GM18858 (cell line): ENCODE measurements around the gene RALGPS1.

ENCODE experiments used
- ATAC-seq: cut with Tn5 transposase; IDR thresholded peaks from one replicate; pipeline ENCODE4 v1.9.1; 2021; ENCODE audit not compliant: unreplicated experiment

Gene RALGPS1

DNA sequence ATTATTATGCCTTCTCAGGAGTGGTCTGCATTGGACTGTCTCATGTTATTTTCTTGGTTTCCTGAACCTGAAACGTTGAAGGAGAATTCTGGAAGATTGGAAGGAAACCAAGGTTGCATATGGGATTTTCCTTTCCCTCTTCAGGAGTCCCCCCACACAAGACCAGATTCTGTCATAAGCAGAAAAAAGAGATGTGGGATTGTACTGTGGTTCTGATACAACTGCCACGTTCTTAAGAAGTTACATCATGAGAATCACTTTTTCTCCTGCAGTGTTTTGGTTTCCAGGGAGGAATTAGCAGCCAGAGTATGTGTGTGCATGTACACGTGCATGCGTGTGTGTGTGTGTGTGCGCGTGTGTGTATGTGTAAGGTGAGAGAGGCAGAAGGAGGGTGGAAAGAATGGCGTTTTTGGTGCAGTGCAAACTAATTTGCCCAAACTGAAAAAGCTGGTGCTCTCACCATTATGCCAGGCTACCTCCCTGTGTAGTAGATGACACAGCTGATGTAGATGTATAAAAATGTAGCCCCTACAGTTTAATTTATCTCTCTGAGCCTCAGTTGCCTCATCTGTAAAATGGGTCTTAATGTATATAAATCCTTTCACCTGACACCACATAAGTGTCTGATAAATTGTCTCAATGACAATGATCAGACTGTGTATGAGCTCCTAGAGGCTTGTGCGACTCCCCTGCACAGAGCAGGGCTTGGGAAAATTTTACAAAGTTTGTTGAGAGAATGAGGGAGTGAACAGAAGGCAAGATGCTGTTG lies 38.6 kb downstream of the RALGPS1 start:
- ATAC-seq, result no peak

DNA sequence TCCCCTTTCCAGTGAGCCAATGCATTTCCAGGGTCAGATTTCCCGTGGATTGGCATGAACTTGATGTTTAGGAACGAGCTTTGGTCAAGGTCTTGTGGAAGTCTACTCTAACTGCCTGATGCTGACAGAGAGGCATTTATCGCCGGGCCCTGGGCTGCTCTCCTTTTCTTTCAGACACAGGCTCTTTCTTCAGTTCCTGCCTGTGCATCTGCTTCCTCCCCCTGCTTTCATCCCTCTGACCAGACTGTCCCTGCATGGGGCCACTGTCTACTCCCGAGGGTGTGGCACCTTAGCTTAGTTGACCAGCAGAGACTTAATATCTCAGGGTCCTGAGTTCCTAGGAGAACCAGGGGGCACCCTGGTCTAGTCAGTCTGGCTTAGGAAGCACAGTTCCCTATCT lies 41.2 kb downstream of the RALGPS1 start:
- no peak for ATAC-seq

DNA sequence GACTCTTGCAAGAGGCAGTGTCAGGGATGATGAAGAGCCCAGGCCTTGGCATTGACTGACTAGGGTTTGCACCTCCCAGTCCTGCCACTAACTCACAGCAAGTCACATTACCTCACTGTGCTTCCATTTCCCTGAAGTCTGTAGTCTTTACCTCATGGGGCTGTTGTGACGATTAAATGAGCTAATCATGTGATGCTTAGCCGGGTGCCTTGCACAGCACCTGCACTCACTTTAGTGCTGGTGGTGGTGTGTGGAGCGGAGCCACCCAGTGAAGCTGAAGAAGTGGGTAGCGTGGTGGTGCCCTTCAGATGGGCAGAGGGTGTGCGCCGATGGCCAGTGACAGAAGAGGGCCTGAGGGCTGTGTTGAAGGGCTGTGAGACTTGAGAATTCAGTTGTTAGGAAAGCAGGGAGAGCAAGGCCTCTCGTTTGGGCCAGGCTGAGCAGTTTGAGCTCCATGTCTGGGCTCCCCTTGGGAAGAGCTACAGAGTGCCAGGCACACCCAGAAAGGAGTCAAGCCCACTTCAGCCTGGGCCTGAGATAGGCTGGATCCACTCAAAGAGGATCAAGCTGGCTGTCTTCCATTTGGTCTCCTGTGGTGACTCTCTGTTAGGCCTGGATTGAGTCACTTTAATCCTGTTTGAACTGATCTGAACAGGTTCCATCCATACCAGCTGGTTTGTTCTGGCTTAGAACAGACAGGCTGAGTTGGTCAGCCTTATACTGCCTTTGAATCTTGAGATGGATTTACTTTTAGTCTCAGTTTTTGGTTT lies 42.5 kb downstream of the RALGPS1 start:
- ATAC-seq, result no peak

DNA sequence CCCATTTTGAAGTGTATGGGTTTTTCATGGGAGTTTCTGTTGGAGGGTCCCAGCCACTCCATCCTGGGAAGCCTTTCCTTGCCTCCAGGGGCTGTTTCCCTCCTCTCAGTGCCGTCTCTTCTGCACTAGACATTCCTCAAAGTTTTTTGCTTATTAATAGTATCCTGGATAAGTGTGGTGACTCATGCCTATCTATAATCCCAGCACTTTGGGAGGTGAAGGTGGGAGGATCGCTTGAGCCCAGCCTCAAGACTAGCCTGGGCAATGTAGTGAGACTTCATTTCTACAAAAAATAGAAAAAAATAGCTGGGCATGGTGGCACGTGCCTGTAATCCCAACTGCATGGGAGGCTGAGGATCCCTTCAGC lies 43.1 kb downstream of the RALGPS1 start:
- ATAC-seq, result no peak

DNA sequence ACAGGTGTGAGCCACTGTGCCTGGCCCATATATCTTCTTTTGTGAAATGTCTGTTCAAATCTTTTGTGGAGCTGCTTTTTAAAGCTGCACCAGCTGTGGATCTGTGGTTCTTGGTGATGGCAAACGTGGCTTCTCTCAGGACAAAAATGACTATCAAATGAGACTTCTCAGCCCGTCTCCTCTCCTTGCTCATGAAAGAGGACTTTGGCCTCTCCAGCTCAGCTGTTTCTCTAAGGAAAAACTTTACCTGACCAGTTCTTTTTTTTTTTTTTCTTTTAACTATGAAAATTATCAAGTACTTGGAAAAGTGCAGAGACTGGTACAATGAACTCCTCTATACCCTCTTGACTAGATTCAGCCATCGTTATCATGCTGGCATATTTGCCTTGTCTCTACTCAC lies 44.8 kb downstream of the RALGPS1 start:
- ATAC-seq, result no peak

DNA sequence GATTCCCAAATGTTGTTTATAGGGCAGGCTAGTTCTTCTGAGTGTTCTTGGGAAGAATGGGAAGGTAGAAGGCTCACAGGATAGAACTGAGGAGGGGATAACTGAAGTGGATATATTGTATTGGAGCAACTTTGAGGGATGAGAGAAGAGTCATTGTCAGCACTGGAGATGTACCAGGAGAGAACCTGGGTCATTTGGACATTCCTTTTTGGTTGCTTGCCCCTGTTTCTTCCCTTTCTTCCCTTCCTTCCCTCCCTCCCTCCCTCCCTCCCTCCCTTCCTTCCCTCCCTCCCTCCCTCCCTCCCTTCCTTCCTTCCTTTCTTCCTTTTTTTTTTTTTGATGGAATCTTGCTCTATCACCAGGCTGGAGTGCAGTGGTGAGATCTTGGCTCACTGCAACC lies 45.3 kb downstream of the RALGPS1 start:
- no peak for ATAC-seq

DNA sequence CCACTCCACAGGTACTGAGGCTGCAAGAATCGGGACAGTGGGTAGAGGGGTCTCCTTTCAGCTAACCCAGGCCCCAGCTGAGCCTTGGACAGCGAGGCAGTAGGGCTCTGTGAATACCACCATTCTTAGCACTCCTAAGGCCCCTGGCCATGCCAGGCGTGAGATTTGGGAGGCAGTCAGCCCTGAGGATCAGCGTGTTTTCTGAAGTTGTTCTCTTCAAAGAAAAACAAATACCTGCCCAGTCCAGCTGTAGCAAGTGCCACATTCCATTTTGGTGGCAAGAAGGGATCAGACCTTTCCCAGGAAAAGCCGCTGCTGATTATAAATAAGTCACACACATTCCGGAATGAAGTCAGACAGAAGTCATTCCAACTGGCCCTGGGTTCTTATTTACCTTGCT lies 47.8 kb downstream of the RALGPS1 start:
- ATAC-seq, result no peak

DNA sequence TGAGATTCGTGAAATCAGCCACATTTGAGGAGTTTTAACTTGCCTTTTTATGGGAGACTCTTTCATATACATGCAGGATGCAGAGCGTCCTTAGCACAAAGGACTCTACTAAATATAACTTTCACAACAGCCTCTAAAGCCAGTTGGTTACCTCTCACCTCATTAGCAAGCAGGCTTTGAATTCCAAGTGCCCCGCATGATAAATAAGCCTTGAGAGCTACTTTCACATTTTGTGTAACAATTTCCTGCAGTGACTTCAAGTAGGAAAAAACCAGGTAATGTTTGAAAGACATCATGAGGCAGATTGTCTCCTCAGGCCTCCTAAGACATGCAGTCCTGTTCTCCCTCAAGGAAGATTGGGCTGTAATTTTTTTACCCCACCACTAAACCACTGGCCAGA lies 50.5 kb downstream of the RALGPS1 start:
- no peak for ATAC-seq

DNA sequence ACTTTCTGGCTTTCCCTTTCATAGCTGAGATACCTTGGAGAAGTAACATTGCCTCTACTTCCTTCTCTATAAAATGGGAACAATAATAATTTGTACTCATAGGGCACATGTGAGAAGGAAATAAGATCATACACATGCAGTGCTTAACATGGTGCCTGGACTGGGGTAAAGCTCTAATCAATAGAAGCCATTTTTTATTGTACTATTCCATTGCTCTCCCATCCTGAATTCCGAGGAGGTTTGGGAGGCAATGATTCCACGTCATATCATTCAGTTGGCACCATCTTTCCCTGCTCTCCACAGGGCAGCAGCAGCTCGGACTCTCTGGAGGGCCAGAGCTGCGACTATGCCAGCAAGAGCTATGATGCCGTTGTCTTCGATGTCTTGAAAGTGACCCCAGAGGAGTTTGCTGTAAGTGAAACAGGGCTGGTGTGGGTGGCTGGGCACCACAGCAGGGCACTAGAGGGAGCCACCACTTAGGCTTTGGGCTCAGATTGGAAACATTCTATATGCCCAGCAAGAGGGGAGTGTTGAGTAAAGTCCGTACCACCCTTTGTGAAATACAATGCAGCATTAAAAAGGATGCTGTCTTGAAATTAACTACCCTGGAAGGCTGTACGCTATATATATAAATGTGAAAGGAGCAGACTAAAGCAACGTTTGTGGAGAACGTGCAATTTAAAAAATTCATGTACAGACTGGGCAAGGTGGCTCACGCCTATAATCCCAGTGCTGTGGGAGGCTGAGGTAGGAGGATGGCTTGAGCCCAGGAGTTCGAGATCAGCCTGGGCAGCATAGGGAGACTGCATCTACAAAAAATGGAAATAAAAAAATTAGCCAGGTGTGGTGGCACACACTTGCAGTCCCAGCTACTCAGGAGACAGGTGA lies 51.2 kb downstream of the RALGPS1 start:
- ATAC-seq, result no peak

DNA sequence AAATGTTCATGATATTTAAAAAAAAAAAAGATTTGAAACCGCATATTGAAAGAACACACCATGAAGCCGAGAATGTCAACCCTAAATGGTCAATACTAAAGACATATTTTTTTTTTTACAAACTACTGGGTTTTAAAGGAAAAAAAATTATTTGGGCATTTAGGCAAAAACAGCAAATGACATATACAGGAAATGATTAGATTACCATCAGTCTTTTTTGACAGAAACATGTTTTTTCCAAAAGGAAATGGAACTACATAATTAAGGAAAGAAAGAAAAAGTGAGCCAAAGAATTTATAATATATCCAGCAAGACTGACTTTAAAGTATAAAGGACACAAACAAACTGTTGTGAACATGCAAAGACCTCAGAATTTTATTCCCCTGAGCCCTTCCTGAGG lies 56.7 kb downstream of the RALGPS1 start:
- no peak for ATAC-seq

DNA sequence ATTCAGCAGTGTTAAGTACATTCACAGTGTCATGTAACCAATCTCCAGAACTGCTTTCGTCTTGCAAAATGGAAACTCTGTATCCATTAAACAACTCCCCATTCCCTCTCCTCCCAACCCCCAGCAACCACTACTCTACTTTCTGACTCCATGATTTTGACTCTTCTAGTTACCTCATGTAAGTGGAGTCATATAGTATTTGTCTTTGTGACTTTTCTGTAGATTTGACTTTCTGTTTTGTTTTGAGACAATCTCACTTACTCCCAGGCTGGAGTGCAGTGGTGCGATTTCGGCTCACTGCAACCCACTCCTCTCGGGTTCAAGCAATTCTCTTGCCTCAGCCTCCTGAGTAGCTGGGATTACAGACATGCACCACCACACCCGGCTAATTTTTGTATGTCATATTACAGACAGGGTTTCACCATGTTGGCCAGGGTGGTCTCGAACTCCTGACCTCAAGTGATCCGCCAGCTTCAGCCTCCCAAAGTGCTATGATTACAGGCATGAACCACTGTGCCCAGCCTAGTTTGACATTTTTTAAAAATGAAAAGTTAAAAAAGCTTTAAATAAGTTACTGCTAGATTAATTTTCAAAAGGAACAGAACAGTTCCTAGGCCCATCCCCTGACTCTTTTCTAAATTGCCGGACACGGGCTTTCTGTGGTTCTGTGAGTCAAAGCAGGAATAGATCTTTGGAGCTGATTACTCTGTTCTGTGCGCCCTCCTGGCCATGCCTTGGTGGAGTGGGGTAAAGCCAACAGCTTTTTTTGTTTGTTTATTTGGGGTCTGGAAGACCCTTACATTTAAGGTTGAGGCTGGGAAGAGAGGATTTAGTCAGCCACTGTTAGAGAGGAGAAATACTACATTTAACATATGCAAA lies 59.3 kb downstream of the RALGPS1 start:
- ATAC-seq, result no peak

DNA sequence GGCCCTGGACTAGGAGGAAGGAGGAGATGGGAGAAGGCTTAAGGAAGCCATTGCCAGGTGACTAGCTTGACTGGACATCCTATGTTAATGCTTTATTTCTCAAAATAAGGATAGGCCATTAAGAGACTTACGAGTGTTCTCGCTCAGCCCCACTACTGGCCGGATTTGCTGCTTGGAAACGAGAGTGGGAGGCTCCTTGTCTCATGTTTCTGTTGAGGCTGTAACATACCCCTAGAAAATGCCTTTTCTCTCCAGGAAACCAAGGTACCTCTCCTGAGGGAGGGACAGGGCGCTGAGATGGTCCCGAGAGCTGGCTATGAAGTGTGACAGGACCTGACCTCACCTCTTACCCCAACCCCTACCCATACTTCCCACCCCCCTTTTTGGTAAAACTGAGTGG lies 60.0 kb downstream of the RALGPS1 start:
- no peak for ATAC-seq

DNA sequence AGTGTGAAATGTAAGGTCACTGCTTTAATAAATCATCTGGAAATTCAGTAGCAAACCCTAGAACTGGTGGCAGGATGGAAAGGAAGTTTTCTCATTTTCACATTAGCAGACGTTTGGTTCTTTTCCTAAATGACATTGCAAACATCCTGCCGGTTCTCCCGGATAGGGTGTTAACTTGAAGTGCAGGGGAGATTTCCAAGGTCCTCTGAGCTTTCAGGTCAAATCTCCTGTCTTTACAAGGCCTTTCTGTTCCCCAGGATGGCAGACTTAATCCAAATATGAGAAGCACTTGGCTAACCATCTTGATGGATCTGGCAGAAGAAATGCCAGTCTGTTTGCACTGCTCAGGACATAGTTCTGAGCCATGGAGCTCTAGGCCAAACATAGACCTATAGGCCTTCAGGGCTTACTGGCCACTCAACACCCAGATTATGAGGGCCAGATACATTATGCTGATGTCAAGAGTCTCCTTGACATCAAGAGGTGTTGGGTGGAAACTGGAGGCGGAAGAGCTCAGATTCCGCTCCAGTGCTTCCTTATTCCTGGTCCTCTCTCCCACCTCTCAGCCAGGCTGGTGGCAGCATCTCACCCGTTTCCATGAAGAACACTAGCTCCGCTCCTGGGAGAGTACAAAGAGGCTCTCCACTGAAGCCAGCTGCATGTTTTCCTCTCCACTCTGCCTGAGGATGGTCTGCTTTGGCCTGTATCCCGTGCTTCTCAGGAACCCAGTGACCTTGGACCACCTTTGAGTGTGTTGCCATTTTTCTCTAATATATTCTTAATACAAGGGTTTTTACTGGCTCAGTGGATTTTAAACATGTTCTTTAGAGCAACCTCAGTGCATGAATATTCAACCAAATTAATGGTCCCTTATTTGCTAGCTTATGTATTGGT lies 61.0 kb downstream of the RALGPS1 start:
- ATAC-seq, result no peak

DNA sequence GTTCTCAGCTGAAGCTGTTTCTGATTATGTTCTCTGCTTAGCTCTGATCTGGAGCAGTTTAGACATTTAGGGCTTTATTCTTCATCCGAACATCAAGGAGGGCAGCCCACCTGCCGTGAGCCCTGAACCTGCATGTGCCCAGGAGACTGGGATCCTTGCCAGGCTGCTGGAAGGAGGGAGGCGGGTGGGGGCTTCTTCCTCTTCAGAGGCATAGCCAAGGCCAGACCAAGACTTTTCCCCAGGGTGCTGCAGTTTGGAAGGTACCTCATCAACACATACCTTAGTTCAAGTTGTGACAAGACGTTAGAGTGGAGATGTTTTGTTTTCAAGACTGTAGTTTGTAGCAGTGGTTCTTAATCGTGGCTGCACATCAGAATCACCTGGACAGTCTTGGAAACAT lies 64.9 kb downstream of the RALGPS1 start:
- no peak for ATAC-seq

DNA sequence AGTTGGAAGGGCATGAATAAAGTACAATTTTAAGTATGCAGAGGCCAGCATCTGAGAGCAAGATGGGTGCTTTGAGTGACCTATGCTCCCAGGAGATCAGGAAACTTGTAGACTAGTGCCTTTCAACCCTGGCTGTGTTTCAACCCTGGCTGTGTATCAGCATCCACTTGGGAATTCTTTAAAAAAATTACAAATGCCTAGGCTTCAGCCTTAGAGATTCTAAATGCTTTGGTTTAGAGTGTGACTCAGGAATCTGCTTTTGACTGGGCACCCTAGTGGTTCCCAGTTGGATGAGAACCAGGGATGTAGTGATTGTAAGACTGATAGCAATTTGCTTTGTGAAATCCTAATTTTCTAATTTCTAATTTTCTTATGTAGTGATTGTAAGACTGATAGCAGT lies 65.6 kb downstream of the RALGPS1 start:
- ATAC-seq, result no peak

DNA sequence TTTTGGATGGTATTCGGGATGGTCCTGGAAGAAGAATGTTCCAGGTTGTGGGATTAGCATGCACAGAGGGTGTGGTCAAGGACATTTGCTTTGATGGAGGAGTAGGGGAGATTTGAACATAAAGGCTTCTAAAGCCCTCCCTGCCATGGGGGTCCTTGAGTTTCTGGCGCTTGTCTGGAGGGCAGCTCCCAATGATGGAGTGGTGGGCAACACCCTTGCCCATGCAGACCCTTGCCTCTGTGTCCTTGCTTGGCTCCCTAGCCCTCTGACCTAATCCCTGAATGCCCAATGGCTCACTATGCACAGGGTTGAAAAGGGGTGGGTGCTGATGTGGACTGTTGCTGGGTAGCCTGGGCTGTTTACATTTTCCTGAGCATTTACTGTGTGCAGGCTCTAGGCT lies 66.6 kb downstream of the RALGPS1 start:
- no peak for ATAC-seq

DNA sequence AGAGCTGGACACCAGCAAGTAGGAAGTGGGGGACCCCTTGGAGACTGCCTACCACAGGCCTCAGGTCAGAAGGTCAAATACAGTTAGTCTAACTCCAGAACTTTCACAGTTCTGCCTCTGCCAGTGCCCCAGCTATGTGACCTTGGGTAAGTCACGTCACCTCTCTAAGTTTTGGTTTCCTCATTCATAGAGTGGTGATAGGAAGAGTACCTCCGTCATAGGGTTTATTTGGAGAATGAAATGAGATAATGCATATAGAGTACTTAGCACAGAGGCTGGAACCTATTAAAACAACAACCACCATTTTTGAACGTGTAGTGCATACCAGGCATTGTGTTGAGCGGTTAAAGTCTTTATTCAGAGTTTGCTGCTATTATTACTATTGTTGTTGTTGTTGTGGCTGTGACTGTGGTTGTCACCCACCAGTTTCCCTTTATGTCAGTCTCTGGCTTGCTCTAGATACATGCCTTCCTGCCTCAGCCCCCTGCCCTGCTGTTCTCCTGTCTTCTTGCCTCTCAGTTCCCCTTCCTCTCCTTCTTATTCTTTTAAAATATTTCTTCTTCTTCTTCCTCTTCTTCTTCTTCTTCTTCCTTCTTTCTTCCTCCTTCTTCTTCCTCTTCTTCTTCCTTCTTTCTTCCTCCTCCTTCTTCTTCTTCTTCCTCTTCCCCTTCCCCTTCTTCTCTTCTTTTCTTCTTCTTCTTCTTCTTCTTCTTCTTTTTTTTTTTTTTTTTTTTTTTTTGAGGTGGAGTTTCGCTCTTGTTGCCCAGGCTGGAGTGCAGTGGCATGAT lies 67.8 kb downstream of the RALGPS1 start:
- ATAC-seq, result no peak

DNA sequence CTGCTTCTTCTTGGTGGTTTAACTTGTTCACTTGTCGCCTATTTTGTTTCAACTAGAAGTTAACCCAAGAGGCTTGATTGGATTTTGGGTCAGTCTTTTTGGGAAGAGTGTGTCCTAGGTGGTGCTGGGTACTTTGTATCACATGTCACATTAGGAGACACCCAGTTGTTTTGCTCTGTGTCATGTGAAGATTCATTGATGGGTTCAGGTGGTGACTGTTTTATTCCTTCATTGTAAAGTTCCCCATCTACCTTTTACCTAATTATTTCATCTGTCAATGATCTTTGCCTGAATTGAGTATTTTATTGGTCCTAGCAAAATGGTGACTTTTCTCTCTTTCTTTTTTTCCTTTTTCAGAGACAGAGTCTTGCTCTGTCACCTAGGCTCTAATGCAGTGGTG lies 69.2 kb downstream of the RALGPS1 start:
- no peak for ATAC-seq

DNA sequence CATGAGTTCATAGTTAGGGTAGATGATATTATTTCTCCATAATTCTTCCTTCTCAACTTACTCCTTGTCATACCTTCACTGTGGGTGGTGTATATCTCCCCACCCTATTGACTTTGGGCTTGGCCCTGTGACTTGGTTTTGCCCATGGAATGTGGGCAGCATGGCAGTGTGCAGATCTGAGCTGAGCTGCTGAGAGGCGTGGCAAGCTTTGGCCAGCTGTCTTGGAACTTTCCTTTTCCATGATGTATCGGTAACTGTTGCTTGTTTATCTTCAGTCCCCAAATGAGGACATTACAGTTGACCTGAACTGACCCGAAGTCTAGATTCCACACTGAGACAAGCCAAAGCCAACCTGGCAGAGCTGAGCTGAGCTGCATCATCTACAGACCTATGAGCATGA lies 70.4 kb downstream of the RALGPS1 start:
- no peak for ATAC-seq
